ENCODE results near the gene KDELR1. TPM values are rescaled to one million over a fixed set of nuclear protein-coding genes. Genes with fewer than 3 reads are reported as not detected.

The KDELR1 gene
- total and polyA plus RNA-seq, 12 donors: 55.1 to 96.0 (median 73.2) TPM

DNA sequence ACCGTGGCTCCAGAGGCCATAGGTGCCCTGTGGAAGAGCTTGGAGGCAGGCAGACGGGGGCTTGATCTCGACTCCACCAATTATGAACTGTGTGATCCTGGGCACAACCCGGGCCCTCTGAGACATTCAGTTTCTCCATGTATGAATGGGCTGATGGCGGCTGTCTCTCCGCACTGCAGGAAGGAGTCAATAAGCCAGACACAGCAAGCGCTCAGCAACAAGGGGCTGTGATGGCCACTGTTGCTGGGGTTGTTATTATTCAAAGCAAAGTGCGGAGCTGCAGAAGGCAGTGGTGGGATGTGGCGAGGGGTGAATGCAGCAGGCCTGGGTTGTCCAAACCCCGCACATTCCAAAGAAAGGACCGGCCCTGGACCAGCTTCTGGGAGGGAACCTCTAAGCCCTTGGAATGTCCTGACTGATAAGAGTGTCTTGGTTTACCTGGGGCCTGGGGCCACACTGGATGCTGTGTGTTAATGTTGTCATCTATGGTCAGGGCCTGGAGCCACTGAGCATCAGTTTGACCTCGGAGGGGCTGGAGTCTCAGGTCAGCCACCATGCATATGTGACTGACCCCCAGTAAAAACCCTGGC is 35.9 kb downstream of the KDELR1 start:
- Histone ChIP-seq H3K9me3 (no peaks in the 10 kb centered on the region), H3K4me1 (no peaks in the 10 kb centered on the region), H3K4me3 (no peak overlapping the region), H3K27ac (no peak overlapping the region), H3K27me3 (no peaks in the 10 kb centered on the region), H3K36me3 (peaks cover 0 to 20% (median 0%) of the 10 kb centered on the region in 9 donors)
- ATAC-seq (no peak), DNase-seq (no peak)
- intact Hi-C loops (cut with DNase I): no loop called here
- TF ChIP-seq, protein P1, sequence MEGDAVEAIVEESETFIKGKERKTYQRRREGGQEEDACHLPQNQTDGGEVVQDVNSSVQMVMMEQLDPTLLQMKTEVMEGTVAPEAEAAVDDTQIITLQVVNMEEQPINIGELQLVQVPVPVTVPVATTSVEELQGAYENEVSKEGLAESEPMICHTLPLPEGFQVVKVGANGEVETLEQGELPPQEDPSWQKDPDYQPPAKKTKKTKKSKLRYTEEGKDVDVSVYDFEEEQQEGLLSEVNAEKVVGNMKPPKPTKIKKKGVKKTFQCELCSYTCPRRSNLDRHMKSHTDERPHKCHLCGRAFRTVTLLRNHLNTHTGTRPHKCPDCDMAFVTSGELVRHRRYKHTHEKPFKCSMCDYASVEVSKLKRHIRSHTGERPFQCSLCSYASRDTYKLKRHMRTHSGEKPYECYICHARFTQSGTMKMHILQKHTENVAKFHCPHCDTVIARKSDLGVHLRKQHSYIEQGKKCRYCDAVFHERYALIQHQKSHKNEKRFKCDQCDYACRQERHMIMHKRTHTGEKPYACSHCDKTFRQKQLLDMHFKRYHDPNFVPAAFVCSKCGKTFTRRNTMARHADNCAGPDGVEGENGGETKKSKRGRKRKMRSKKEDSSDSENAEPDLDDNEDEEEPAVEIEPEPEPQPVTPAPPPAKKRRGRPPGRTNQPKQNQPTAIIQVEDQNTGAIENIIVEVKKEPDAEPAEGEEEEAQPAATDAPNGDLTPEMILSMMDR (IDR thresholded peaks at IDR 0.05): no peak
- WGBS, 2 donors: 90 to 92% methylated on average over 12 of the region's 12 CpGs

GRCh38 chr19:48354332-48354992 is 36.9 kb downstream of the KDELR1 start:
- WGBS, 2 donors: 90 to 92% methylated on average over 15 of the region's 15 CpGs
- intact Hi-C loops (cut with DNase I): no loop called here

DNA sequence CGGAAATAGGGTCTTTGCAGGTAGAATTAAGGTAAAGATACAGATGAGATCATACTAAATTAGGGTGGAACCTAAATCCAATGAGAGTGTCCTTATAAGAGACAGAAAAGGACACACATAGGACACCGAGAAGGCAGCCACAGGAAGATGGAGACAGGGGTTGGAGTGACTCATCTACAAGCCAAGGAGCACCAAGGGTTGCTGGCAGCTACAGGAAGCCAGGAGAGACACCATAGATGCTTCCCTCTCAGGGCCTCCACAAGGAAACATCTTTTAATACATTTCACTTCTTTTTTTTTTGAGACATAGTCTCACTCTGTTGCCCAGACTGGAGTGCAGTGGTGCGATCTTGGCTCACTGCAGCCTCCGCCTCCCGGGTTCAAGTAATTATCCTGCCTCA is 37.7 kb downstream of the KDELR1 start:
- Histone ChIP-seq H3K4me3 (no peak overlapping the region), H3K9me3 (no peaks in the 10 kb centered on the region), H3K4me1 (no peaks in the 10 kb centered on the region), H3K27ac (no peak overlapping the region), H3K27me3 (no peaks in the 10 kb centered on the region), H3K36me3 (peaks cover 0 to 6% (median 0%) of the 10 kb centered on the region in 9 donors)
- TF ChIP-seq, protein P1 (IDR thresholded peaks at IDR 0.05): no peak
- no peak for ATAC-seq
- WGBS, 2 donors: 87 to 93% methylated on average over 5 of the region's 5 CpGs
- intact Hi-C loops (cut with DNase I): no loop called here
- DNase-seq: no peak

More at GRCh38 chr19:48354332-48354992, 36.9 kb downstream of the KDELR1 start:
- TF ChIP-seq, protein P1 (IDR thresholded peaks at IDR 0.05): no peak
- no peaks in the 10 kb centered on the region for H3K9me3 ChIP-seq
- no peaks in the 10 kb centered on the region for H3K27me3 ChIP-seq
- no peak overlapping the region for H3K4me3 ChIP-seq
- H3K27ac ChIP-seq: no peak overlapping the region
- DNase-seq: no peak
- no peak for ATAC-seq
- H3K4me1 ChIP-seq: no peaks in the 10 kb centered on the region
- H3K36me3 ChIP-seq: peaks cover 0 to 10% (median 0%) of the 10 kb centered on the region in 9 donors

- peak; percentile 53 to 76 (median 65) for ATAC-seq
These were observed 40.0 kb downstream of the KDELR1 start for GRCh38 chr19:48351341-48351752.

More at GRCh38 chr19:48351341-48351752, 40.0 kb downstream of the KDELR1 start:
- no peaks in the 10 kb centered on the region for H3K9me3 ChIP-seq
- no peak overlapping the region for H3K4me3 ChIP-seq
- H3K27me3 ChIP-seq: no peaks in the 10 kb centered on the region
- peaks cover 0 to 11% (median 6%) of the 10 kb centered on the region in 9 donors for H3K4me1 ChIP-seq
- intact Hi-C loops (cut with DNase I): no loop called here
- no peak overlapping the region for H3K27ac ChIP-seq
- 49 to 55% methylated on average over 8 of the region's 8 CpGs for WGBS, 2 donors
- DNase-seq: peak; percentile 56 to 78
- H3K36me3 ChIP-seq: no peaks in the 10 kb centered on the region
- TF ChIP-seq, protein P1 (IDR thresholded peaks at IDR 0.05): peak; percentile 45 to 82 (median 74)
